Muscle layer of duodenum (tissue), 2 donors: ENCODE results near the gene HEMGN.
A peak's percentile ranks its signal among the peaks of the same experiment; 100 is the strongest.

Source experiments
- H3K27ac ChIP-seq: one replicate; pipeline ENCODE4 v1.7.0; 2013; ENCODE audit warnings: mild to moderate bottlenecking, low read length
- H3K27me3 ChIP-seq: one replicate; pipeline ENCODE4 v1.7.0; 2013; ENCODE audit warnings: low read depth, mild to moderate bottlenecking, control low read depth, low read length
- H3K36me3 ChIP-seq, 2 donors: one replicate each; pipeline ENCODE4 v1.7.0; 2013; ENCODE audit warnings: low read length in 2 of 2, control low read depth in 1 of 2, mild to moderate bottlenecking in 1 of 2; ENCODE audit not compliant: insufficient read depth in 2 of 2, control insufficient read depth in 1 of 2
- H3K4me1 ChIP-seq, 2 donors: one replicate each; pipeline ENCODE4 v1.7.0; 2013; ENCODE audit warnings: low read length in 2 of 2, mild to moderate bottlenecking in 2 of 2, control low read depth in 1 of 2, moderate library complexity in 1 of 2; ENCODE audit not compliant: insufficient read depth in 2 of 2, control insufficient read depth in 1 of 2
- H3K4me3 ChIP-seq, 2 donors: one replicate each; pipeline ENCODE4 v1.7.0; 2013; ENCODE audit warnings: low read length in 2 of 2, low read depth in 1 of 2, mild to moderate bottlenecking in 1 of 2
- H3K9me3 ChIP-seq, 2 donors: one replicate each; pipeline ENCODE4 v1.7.0; 2013; ENCODE audit warnings: low read length in 2 of 2, control low read depth in 1 of 2, mild to moderate bottlenecking in 1 of 2; ENCODE audit not compliant: control insufficient read depth in 1 of 2
- donor health status: healthy.

The HEMGN gene

GRCh38 chr9:97938081-97938644 lies at the start of gene HEMGN:
Gene HEMGN (minus strand): TSS chr9:97938172. CDS start chr9:97938136, 36 bp downstream.
- Histone ChIP-seq H3K4me1 (no peaks in the 10 kb centered on the region), H3K27ac (no peak within 1 kb of the TSS), H3K4me3 (no peak within 1 kb of the TSS), H3K36me3 (no peaks in the 10 kb centered on the region), H3K27me3 (no peaks in the 10 kb centered on the region), H3K9me3 (no peaks in the 10 kb centered on the region)

- no peak overlapping the region for H3K4me3 ChIP-seq
- no peaks in the 10 kb centered on the region for H3K27me3 ChIP-seq
- no peak overlapping the region for H3K27ac ChIP-seq
- H3K4me1 ChIP-seq, result peaks cover 14 to 44% of the 10 kb centered on the region in 2 donors
- H3K36me3 ChIP-seq, result no peaks in the 10 kb centered on the region
- H3K9me3 ChIP-seq, result no peaks in the 10 kb centered on the region
Measured at GRCh38 chr9:97987487-97987886, 49.5 kb upstream of the HEMGN start.

GRCh38 chr9:97985058-97985861 lies 47.3 kb upstream of the HEMGN start:
- peak overlapping the region; percentile 51 for H3K4me3 ChIP-seq
- H3K36me3 ChIP-seq, result no peaks in the 10 kb centered on the region
- H3K27ac ChIP-seq, result peak overlapping the region; percentile 55
- H3K9me3 ChIP-seq, result no peaks in the 10 kb centered on the region
- H3K4me1 ChIP-seq, result peaks cover 11 to 34% of the 10 kb centered on the region in 2 donors
- H3K27me3 ChIP-seq, result no peaks in the 10 kb centered on the region

GRCh38 chr9:97984188-97985057 lies 46.5 kb upstream of the HEMGN start:
- H3K36me3 ChIP-seq, result no peaks in the 10 kb centered on the region
- H3K4me3 ChIP-seq, result peak overlapping the region; percentile 51 to 54
- peaks cover 7 to 32% of the 10 kb centered on the region in 2 donors for H3K4me1 ChIP-seq

GRCh38 chr9:97983589-97984187 lies 45.7 kb upstream of the HEMGN start:
- H3K4me3 ChIP-seq, result peak overlapping the region; percentile 66 to 88
- peaks cover 7 to 25% of the 10 kb centered on the region in 2 donors for H3K4me1 ChIP-seq
- no peaks in the 10 kb centered on the region for H3K9me3 ChIP-seq
- H3K27me3 ChIP-seq, result no peaks in the 10 kb centered on the region
- H3K27ac ChIP-seq, result peak overlapping the region; percentile 75
- H3K36me3 ChIP-seq, result no peaks in the 10 kb centered on the region

More at GRCh38 chr9:97984188-97985057, 46.5 kb upstream of the HEMGN start:
- no peaks in the 10 kb centered on the region for H3K9me3 ChIP-seq
- H3K27me3 ChIP-seq, result no peaks in the 10 kb centered on the region
- peak overlapping the region; percentile 75 for H3K27ac ChIP-seq

- Histone ChIP-seq H3K27ac (peak within 1 kb of the TSS; percentile 75), H3K4me1 (peaks cover 7 to 24% of the 10 kb centered on the region in 2 donors)
Measured at GRCh38 chr9:97982683-97983588, 45.0 kb upstream of the HEMGN start, which contains the start of gene ANP32B. Gene ANP32B (plus strand): TSS chr9:97983341. CDS start chr9:97983556, 215 bp downstream.

GRCh38 chr9:97981846-97982682 lies 44.1 kb upstream of the HEMGN start:
- Histone ChIP-seq H3K4me1 (peaks cover 7 to 17% of the 10 kb centered on the region in 2 donors), H3K27ac (peak overlapping the region; percentile 7), H3K27me3 (no peaks in the 10 kb centered on the region), H3K9me3 (no peaks in the 10 kb centered on the region), H3K4me3 (peak overlapping the region; percentile 53 to 88), H3K36me3 (no peaks in the 10 kb centered on the region)

More at GRCh38 chr9:97982683-97983588, 45.0 kb upstream of the HEMGN start, which contains the start of gene ANP32B:
- no peaks in the 10 kb centered on the region for H3K9me3 ChIP-seq
- H3K4me3 ChIP-seq, result peak within 1 kb of the TSS; percentile 66 to 88
- H3K27me3 ChIP-seq, result no peaks in the 10 kb centered on the region
- H3K36me3 ChIP-seq, result no peaks in the 10 kb centered on the region

- Histone ChIP-seq H3K4me3 (no peak overlapping the region), H3K27ac (no peak overlapping the region), H3K27me3 (no peaks in the 10 kb centered on the region), H3K36me3 (no peaks in the 10 kb centered on the region), H3K4me1 (peaks cover 2 to 10% of the 10 kb centered on the region in 2 donors), H3K9me3 (no peaks in the 10 kb centered on the region)
Measured at GRCh38 chr9:97980918-97981845, 43.2 kb upstream of the HEMGN start.

GRCh38 chr9:97980479-97980803 lies 42.5 kb upstream of the HEMGN start:
- no peaks in the 10 kb centered on the region for H3K9me3 ChIP-seq
- H3K27me3 ChIP-seq, result no peaks in the 10 kb centered on the region
- no peak overlapping the region for H3K27ac ChIP-seq
- H3K4me1 ChIP-seq, result peaks cover 0 to 6% of the 10 kb centered on the region in 2 donors
- no peak overlapping the region for H3K4me3 ChIP-seq
- no peaks in the 10 kb centered on the region for H3K36me3 ChIP-seq
